ENCODE measurements around the gene P4HA1. TPM values are rescaled to one million over a fixed set of nuclear protein-coding genes. Genes with fewer than 3 reads are reported as not detected.

The P4HA1 gene
- total and polyA plus RNA-seq, 9 of the 15 experiments (the other 6 are each of a cell fraction or from before 2014, with no cell fraction given): 20.2 to 177 (median 28.6) TPM

GRCh38 chr10:73096449-73097304, at the start of gene P4HA1 (continued):
- TF ChIP-seq NEUROD1 (IDR thresholded peaks at IDR 0.05; ENCODE audit: borderline replicate concordance, low read depth, low read length, partially characterized antibody): peak; percentile 16
- TF ChIP-seq RUNX1 (IDR thresholded peaks at IDR 0.05; ENCODE audit: low read depth): 0 out of 2 replicates have a peak, but pooled peaks have one; percentile 14
- 0 out of 2 replicates have a peak, but pooled peaks have one; percentile 22 for TF ChIP-seq SPI1 (IDR thresholded peaks at IDR 0.05; ENCODE audit: borderline replicate concordance, low read depth, low read length)
- peak; percentile 85 for TF ChIP-seq EP400 (IDR thresholded peaks at IDR 0.05)
- peak; percentile 56 to 89; a peak in 3 of 4 replicates for TF ChIP-seq TBL1XR1 (IDR thresholded peaks at IDR 0.05; ENCODE audit: low read length in 2 of 2)
- TF ChIP-seq KLF16 (IDR thresholded peaks at IDR 0.05): 0 out of 2 replicates have a peak, but pooled peaks have one; percentile 51
- TF ChIP-seq NR2C1 (IDR thresholded peaks at IDR 0.05): no peak
- TF ChIP-seq NR2C1 (tag; IDR thresholded peaks at IDR 0.05): no peak
- TF ChIP-seq THAP7 (CRISPR knock-in tag; IDR thresholded peaks at IDR 0.05): peak; percentile 56; the same call in 1 of the 2 replicates
- peak; percentile 97; the same call in 1 of the 2 replicates for TF ChIP-seq AFF4 (CRISPR knock-in tag; IDR thresholded peaks at IDR 0.05)
- peak; percentile 24; the same call in 1 of the 2 replicates for TF ChIP-seq ATF1 (CRISPR knock-in tag; IDR thresholded peaks at IDR 0.05)
- peak; percentile 84 for TF ChIP-seq ATF1 (tag; IDR thresholded peaks at IDR 0.05)
- peak; percentile 72 for TF ChIP-seq FIP1L1 (IDR thresholded peaks at IDR 0.05; ENCODE audit: low read depth, low read length, poor library complexity, severe bottlenecking)
- TF ChIP-seq TEAD1 (CRISPR knock-in tag; IDR thresholded peaks at IDR 0.05): peak in 1 of 2 experiments; percentile 83; a peak in 2 of 4 replicates
- no peak for TF ChIP-seq MCM7 (IDR thresholded peaks at IDR 0.05)
- TF ChIP-seq EP300 (IDR thresholded peaks at IDR 0.05; ENCODE audit: low read length): peak; percentile 34; the same call in 1 of the 2 replicates
- no peak for TF ChIP-seq MYBL2 (IDR thresholded peaks at IDR 0.05; ENCODE audit: low read depth)
- no peak for TF ChIP-seq MYBL2 (CRISPR knock-in tag; IDR thresholded peaks at IDR 0.05; ENCODE audit: borderline replicate concordance)
- TF ChIP-seq ZBTB7A (IDR thresholded peaks at IDR 0.05; ENCODE audit: borderline replicate concordance, control insufficient read depth, low read depth, low read length): peak; percentile 15; the same call in 1 of the 2 replicates
- peak; percentile 88; the same call in 1 of the 2 replicates for TF ChIP-seq POLR2AphosphoS2 (IDR thresholded peaks at IDR 0.05; ENCODE audit: low read length)
- peak in 1 of 2 experiments; percentile 67; a peak in 2 of 4 replicates for TF ChIP-seq ZNF639 (CRISPR knock-in tag; conservative IDR thresholded peaks at IDR 0.05 in 1 of 2, IDR thresholded peaks at IDR 0.05 in 1 of 2)
- peak; percentile 66 for TF ChIP-seq HDAC2 (IDR thresholded peaks at IDR 0.05)
- no peak for TF ChIP-seq SIRT6 (IDR thresholded peaks at IDR 0.05; ENCODE audit: low read depth, low read length)
